OCI-LY1 (cell line): Measurements from ENCODE around the gene GARIN5A.

Experiments used
- EZH2 ChIP-seq: fragments of 200-600 bp; sonication (generic), shearing (Covaris generic); IDR thresholded peaks from 2 replicates; pipeline ENCODE4 v1.8.0; 2017; ENCODE audit warnings: borderline replicate concordance, mixed run types, mild to moderate bottlenecking, antibody characterized with exemption, low read length, moderate library complexity, mixed read lengths
- TF ChIP-seq, protein P1 (sequence below): fragments of 200-600 bp; sonication (generic), shearing (Covaris generic); IDR thresholded peaks from 2 replicates; pipeline ENCODE4 v1.5.1; 2017; ENCODE audit warnings: mild to moderate bottlenecking, antibody characterized with exemption, low read length, moderate library complexity, mixed read lengths

DNA sequence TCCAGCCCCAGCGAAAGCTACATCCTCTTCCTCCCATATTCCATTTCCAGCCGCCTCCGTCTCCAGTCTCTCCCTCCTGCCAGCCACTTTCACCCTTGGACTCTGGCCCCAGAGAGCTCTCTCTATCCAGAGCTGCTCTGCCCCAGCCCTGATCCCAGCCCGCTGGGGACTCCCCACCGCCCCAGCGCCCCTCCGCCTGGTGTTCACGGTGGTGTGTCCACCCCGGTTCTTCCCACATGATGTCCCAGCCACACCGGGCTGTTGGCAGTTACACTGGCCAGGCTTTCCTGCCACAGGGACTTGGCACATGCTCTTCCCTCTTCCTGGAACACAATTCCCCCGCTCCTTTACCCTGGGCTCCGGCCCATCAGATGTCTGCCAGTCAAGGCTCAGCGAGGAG is 11.6 kb downstream of the GARIN5A start:
- TF ChIP-seq, protein P1, sequence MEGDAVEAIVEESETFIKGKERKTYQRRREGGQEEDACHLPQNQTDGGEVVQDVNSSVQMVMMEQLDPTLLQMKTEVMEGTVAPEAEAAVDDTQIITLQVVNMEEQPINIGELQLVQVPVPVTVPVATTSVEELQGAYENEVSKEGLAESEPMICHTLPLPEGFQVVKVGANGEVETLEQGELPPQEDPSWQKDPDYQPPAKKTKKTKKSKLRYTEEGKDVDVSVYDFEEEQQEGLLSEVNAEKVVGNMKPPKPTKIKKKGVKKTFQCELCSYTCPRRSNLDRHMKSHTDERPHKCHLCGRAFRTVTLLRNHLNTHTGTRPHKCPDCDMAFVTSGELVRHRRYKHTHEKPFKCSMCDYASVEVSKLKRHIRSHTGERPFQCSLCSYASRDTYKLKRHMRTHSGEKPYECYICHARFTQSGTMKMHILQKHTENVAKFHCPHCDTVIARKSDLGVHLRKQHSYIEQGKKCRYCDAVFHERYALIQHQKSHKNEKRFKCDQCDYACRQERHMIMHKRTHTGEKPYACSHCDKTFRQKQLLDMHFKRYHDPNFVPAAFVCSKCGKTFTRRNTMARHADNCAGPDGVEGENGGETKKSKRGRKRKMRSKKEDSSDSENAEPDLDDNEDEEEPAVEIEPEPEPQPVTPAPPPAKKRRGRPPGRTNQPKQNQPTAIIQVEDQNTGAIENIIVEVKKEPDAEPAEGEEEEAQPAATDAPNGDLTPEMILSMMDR = no peak
- TF ChIP-seq EZH2 = no peak
